Gastrocnemius medialis (tissue), 4 donors: ENCODE results near the gene BRINP1. TPM values are rescaled to one million over a fixed set of nuclear protein-coding genes. Genes with fewer than 3 reads are reported as not detected.
A peak's percentile ranks its signal among the peaks of the same experiment; 100 is the strongest.

Source experiments
- ATAC-seq, 2 donors: fragments of 150-250 bp; one replicate each; pipeline ENCODE4 v1.9.1; 2016
- DNase-seq, 2 donors: peaks; one replicate each; pipeline ENCODE4 v3.0.0-alpha.2; 2019
- H3K27ac ChIP-seq, 4 donors: fragments of 200-600 bp; sonication (generic); 1 replicate in 1 of 4; 2 replicates in 3 of 4; pipeline ENCODE4 v1.5.1; 2016 to 2018; ENCODE audit warnings: mild to moderate bottlenecking in 2 of 4, moderate library complexity in 1 of 4
- H3K27me3 ChIP-seq, 3 donors: fragments of 200-600 bp; sonication (generic) in 2 of 3; 1 replicate in 1 of 3; 2 replicates in 2 of 3; pipeline versions ENCODE4 v1.5.1 to v1.6.0; 2016 to 2019; ENCODE audit warnings: mild to moderate bottlenecking in 1 of 3, moderate library complexity in 1 of 3
- H3K36me3 ChIP-seq, 2 donors: fragments of 200-600 bp; sonication (generic) in 1 of 2; one replicate each; pipeline ENCODE4 v1.5.1; 2017 to 2018
- H3K4me1 ChIP-seq, 2 donors: fragments of 200-600 bp; sonication (generic) in 1 of 2; one replicate each; pipeline ENCODE4 v1.5.1; 2016 to 2017; ENCODE audit warnings: mild to moderate bottlenecking in 2 of 2
- H3K4me3 ChIP-seq, 4 donors: fragments of 200-600 bp; sonication (generic) in 3 of 4; 1 replicate in 1 of 4; 2 replicates in 3 of 4; pipeline ENCODE4 v1.5.1; 2016 to 2019; ENCODE audit warnings: mild to moderate bottlenecking in 2 of 4
- H3K9me3 ChIP-seq, 3 donors: fragments of 200-600 bp; sonication (generic) in 2 of 3; 1 replicate in 1 of 3; 2 replicates in 2 of 3; pipeline ENCODE4 v1.5.1; 2016 to 2019
- CTCF ChIP-seq, 5 experiments: fragments of 450-650 bp in 3 of 5; fragments of 200-600 bp in 2 of 5; sonication (generic) in 2 of 5; IDR thresholded peaks in 4 of 5; conservative IDR thresholded peaks in 1 of 5; 1 replicate in 4 of 5; 2 replicates in 1 of 5; pipeline ENCODE4 v1.5.1; 2016 to 2019; ENCODE audit warnings: antibody characterized with exemption in 5 of 5, mild to moderate bottlenecking in 3 of 5, moderate library complexity in 3 of 5
- POLR2A ChIP-seq, 2 donors: fragments of 450-650 bp; IDR thresholded peaks; one replicate each; pipeline ENCODE4 v1.6.1; 2017; ENCODE audit warnings: antibody characterized with exemption in 2 of 2, mild to moderate bottlenecking in 2 of 2, moderate library complexity in 2 of 2
- in situ Hi-C, 4 donors: fragments of 200-750 bp; cut with MboI; loops; one replicate each; pipeline versions ENCODE4 v1.15.0 to v1.8.0; 2017; ENCODE audit warnings: low sequenced_read_pairs in 4 of 4
- intact Hi-C: fragments of 100-400 bp; cut with DNase I; formaldehyde crosslinking; loops from one replicate; pipeline ENCODE4 v1.15.1; 2023; ENCODE audit warnings: low total_unique reads
- total RNA-seq, 4 donors: library from RNA; depleted of rRNA; stranded (reverse); fragments of >200 nt; gene quantifications; one replicate each; pipeline versions ENCODE4 v1.1.0 to v1.2.3, GENCODE V29; 2016

The BRINP1 gene
- total RNA-seq, 4 donors from 2014 or later = 0.07 TPM; not detected in 3

- no peak for ATAC-seq
Observed at GRCh38 chr9:119272500-119273211, 96.6 kb downstream of the BRINP1 start.

GRCh38 chr9:119268985-119269384 is 100.2 kb downstream of the BRINP1 start:
- Histone ChIP-seq H3K9me3 (no peaks in the 10 kb centered on the region), H3K27me3 (no peaks in the 10 kb centered on the region), H3K36me3 (no peaks in the 10 kb centered on the region), H3K27ac (no peak overlapping the region), H3K4me3 (no peak overlapping the region), H3K4me1 (peaks cover under 1 to 5% of the 10 kb centered on the region in 2 donors)
- intact Hi-C loops = no loop called here
- no peak for TF ChIP-seq POLR2A (IDR thresholded peaks at IDR 0.05)
- TF ChIP-seq CTCF (IDR thresholded peaks at IDR 0.05 in 4 of 5, conservative IDR thresholded peaks at IDR 0.05 in 1 of 5) = no peak
- in situ Hi-C loops = no loop called here
- DNase-seq (no peak), ATAC-seq (no peak)

More at GRCh38 chr9:119272500-119273211, 96.6 kb downstream of the BRINP1 start:
- no peaks in the 10 kb centered on the region for H3K27me3 ChIP-seq
- no peak for DNase-seq
- H3K4me3 ChIP-seq = no peak overlapping the region
- no peaks in the 10 kb centered on the region for H3K9me3 ChIP-seq
- TF ChIP-seq CTCF (IDR thresholded peaks at IDR 0.05 in 4 of 5, conservative IDR thresholded peaks at IDR 0.05 in 1 of 5) (no peak), POLR2A (IDR thresholded peaks at IDR 0.05) (no peak)
- intact Hi-C loops = loop anchor here (10.0 kb wide), 1 partner anchor 88 kb away; no protein-coding TSS in a partner anchor
- peak overlapping the region in 1 of 4 donors; percentile 14 for H3K27ac ChIP-seq
- H3K36me3 ChIP-seq = no peaks in the 10 kb centered on the region
- peaks cover 7 to 9% of the 10 kb centered on the region in 2 donors for H3K4me1 ChIP-seq
- in situ Hi-C loops = no loop called here

GRCh38 chr9:119264165-119264564 is 105.1 kb downstream of the BRINP1 start:
- no peak overlapping the region for H3K4me3 ChIP-seq
- H3K9me3 ChIP-seq = no peaks in the 10 kb centered on the region
- in situ Hi-C loops = no loop called here
- H3K4me1 ChIP-seq = no peaks in the 10 kb centered on the region
- no peaks in the 10 kb centered on the region for H3K36me3 ChIP-seq
- intact Hi-C loops = no loop called here
- ATAC-seq = no peak
- H3K27ac ChIP-seq = no peak overlapping the region
- H3K27me3 ChIP-seq = no peaks in the 10 kb centered on the region
- TF ChIP-seq POLR2A (IDR thresholded peaks at IDR 0.05) (no peak), CTCF (IDR thresholded peaks at IDR 0.05 in 4 of 5, conservative IDR thresholded peaks at IDR 0.05 in 1 of 5) (no peak)
- no peak for DNase-seq

- Histone ChIP-seq H3K36me3 (no peaks in the 10 kb centered on the region), H3K27ac (no peak overlapping the region), H3K4me3 (no peak overlapping the region), H3K9me3 (no peaks in the 10 kb centered on the region), H3K27me3 (no peaks in the 10 kb centered on the region), H3K4me1 (no peaks in the 10 kb centered on the region)
- in situ Hi-C loops = no loop called here
- no peak for ATAC-seq
- DNase-seq = no peak
- intact Hi-C loops = no loop called here
- TF ChIP-seq CTCF (IDR thresholded peaks at IDR 0.05 in 4 of 5, conservative IDR thresholded peaks at IDR 0.05 in 1 of 5) (no peak), POLR2A (IDR thresholded peaks at IDR 0.05) (no peak)
Observed at GRCh38 chr9:119257592-119257991, 111.6 kb downstream of the BRINP1 start.
